ENCODE data around the gene CDC45.

Gene CDC45

GRCh38 chr22:19501897-19502447, 22.3 kb downstream of the CDC45 start:
- Histone ChIP-seq H3K36me3 (ENCODE audit: control insufficient read depth, insufficient read depth, low read length) (peaks cover 11% of the 10 kb centered on the region), H3K4me3 (replicated peaks; ENCODE audit: low read depth, low read length) (no peak overlapping the region), H3K27me3 (replicated peaks; ENCODE audit: control insufficient read depth, insufficient read depth, low read length) (no peaks in the 10 kb centered on the region)
- TF ChIP-seq, protein P1, sequence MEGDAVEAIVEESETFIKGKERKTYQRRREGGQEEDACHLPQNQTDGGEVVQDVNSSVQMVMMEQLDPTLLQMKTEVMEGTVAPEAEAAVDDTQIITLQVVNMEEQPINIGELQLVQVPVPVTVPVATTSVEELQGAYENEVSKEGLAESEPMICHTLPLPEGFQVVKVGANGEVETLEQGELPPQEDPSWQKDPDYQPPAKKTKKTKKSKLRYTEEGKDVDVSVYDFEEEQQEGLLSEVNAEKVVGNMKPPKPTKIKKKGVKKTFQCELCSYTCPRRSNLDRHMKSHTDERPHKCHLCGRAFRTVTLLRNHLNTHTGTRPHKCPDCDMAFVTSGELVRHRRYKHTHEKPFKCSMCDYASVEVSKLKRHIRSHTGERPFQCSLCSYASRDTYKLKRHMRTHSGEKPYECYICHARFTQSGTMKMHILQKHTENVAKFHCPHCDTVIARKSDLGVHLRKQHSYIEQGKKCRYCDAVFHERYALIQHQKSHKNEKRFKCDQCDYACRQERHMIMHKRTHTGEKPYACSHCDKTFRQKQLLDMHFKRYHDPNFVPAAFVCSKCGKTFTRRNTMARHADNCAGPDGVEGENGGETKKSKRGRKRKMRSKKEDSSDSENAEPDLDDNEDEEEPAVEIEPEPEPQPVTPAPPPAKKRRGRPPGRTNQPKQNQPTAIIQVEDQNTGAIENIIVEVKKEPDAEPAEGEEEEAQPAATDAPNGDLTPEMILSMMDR (IDR thresholded peaks at IDR 0.05; ENCODE audit: insufficient read depth, low read length, poor library complexity, severe bottlenecking): no peak
- no peak for DNase-seq (ENCODE audit: extremely low read depth, insufficient read length)

DNA sequence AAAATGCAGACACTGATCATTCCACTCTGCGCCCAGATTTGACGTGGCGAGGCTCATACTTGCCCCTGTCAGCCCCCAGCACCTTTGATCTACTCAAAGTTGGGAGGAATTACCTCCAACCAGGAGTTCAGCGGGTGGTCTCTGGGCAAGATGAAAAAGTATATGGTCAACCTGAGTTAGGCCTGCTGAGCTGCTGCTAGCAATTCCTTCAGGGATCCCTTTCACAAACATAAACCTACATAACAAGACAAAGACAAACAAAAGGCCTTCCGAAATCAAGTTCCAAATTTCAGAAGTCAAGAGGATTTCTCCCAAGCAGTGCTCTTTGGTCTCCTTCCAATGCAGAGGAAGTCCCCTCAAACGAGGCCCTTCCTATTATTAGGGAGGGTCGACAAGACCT, 23.6 kb downstream of the CDC45 start:
- H3K36me3 ChIP-seq (ENCODE audit: control insufficient read depth, insufficient read depth, low read length): peaks cover 11% of the 10 kb centered on the region
- no peak overlapping the region for H3K4me3 ChIP-seq (replicated peaks; ENCODE audit: low read depth, low read length)
- TF ChIP-seq, protein P1 (IDR thresholded peaks at IDR 0.05; ENCODE audit: insufficient read depth, low read length, poor library complexity, severe bottlenecking): no peak
- no peak for DNase-seq (ENCODE audit: extremely low read depth, insufficient read length)
- no peaks in the 10 kb centered on the region for H3K27me3 ChIP-seq (replicated peaks; ENCODE audit: control insufficient read depth, insufficient read depth, low read length)

- no peak overlapping the region for H3K4me3 ChIP-seq (replicated peaks; ENCODE audit: low read depth, low read length)
- DNase-seq (ENCODE audit: extremely low read depth, insufficient read length): no peak
- peaks cover 10% of the 10 kb centered on the region for H3K36me3 ChIP-seq (ENCODE audit: control insufficient read depth, insufficient read depth, low read length)
- TF ChIP-seq, protein P1 (IDR thresholded peaks at IDR 0.05; ENCODE audit: insufficient read depth, low read length, poor library complexity, severe bottlenecking): no peak
- no peaks in the 10 kb centered on the region for H3K27me3 ChIP-seq (replicated peaks; ENCODE audit: control insufficient read depth, insufficient read depth, low read length)
These were observed 24.1 kb downstream of the CDC45 start for GRCh38 chr22:19503869-19504268.

- Histone ChIP-seq H3K36me3 (ENCODE audit: control insufficient read depth, insufficient read depth, low read length) (peaks cover 6% of the 10 kb centered on the region), H3K27me3 (replicated peaks; ENCODE audit: control insufficient read depth, insufficient read depth, low read length) (no peaks in the 10 kb centered on the region), H3K4me3 (replicated peaks; ENCODE audit: low read depth, low read length) (no peak overlapping the region)
- TF ChIP-seq, protein P1 (IDR thresholded peaks at IDR 0.05; ENCODE audit: insufficient read depth, low read length, poor library complexity, severe bottlenecking): no peak
- no peak for DNase-seq (ENCODE audit: extremely low read depth, insufficient read length)
These were observed 25.4 kb downstream of the CDC45 start for GRCh38 chr22:19504900-19505734.

GRCh38 chr22:19505735-19506126, 26.0 kb downstream of the CDC45 start:
- no peak for DNase-seq (ENCODE audit: extremely low read depth, insufficient read length)
- Histone ChIP-seq H3K36me3 (ENCODE audit: control insufficient read depth, insufficient read depth, low read length) (peaks cover 6% of the 10 kb centered on the region), H3K27me3 (replicated peaks; ENCODE audit: control insufficient read depth, insufficient read depth, low read length) (no peaks in the 10 kb centered on the region), H3K4me3 (replicated peaks; ENCODE audit: low read depth, low read length) (no peak overlapping the region)
- TF ChIP-seq, protein P1 (IDR thresholded peaks at IDR 0.05; ENCODE audit: insufficient read depth, low read length, poor library complexity, severe bottlenecking): no peak

All from GM06990 (cell line).